CD4-positive, alpha-beta T cell treated with Interleukin-6 at 100 ng/mL for 8 hours (primary cell): Measurements from ENCODE around the gene FAM168B.

Source experiments
- DNase-seq: peaks from one replicate; pipeline ENCODE4 v3.0.0-alpha.2; 2020; ENCODE audit warnings: mixed read lengths, low spot score

Gene FAM168B

DNA sequence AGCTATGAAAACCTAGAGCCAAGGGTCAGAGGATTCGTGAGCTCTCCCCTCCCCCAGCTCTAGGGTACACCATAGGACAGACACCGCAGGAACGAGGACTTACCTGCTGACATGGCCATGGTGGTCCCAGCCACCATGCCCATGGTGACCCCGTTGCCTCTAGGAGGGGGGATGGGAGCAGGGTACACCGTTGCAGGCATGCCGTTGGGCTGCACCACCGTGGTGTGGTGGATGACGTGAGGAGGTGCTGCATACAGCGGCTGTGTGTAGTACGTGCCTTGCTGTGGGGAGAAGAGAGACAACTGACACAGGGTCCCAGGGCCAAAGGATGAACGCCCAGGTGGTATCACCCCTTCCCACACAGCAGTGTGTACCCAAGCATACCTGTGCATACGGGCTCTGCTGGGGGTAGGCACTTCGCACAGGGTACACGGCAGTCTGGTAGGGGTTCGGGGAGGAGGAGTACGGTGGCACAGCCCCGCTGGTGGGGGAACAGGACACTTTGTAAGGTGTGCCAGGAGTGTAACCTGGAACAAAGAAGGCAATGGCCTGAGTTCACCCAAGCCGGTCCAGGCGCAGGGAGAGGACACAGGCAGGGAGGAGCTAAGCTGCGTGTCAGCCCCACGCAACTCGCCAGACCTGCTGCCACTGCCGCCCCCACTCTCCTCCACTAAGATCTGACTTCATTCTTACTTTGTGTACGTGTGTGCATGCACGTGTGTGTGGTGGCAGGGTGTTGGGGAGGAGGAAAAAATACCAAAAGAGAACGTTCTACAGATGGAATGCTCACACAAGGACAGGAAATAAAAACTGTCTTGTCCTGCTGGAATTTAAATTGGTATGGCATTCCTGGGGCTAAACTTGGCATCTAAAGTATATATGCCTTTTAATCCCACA lies 37.8 kb downstream of the FAM168B start:
- DNase-seq, result no peak

- no peak for DNase-seq
These were observed 38.8 kb downstream of the FAM168B start for GRCh38 chr2:131054488-131054887.

GRCh38 chr2:131052741-131053263 lies 40.5 kb downstream of the FAM168B start:
- DNase-seq, result no peak

- no peak for DNase-seq
These were observed 42.4 kb downstream of the FAM168B start for GRCh38 chr2:131050896-131051295.

DNA sequence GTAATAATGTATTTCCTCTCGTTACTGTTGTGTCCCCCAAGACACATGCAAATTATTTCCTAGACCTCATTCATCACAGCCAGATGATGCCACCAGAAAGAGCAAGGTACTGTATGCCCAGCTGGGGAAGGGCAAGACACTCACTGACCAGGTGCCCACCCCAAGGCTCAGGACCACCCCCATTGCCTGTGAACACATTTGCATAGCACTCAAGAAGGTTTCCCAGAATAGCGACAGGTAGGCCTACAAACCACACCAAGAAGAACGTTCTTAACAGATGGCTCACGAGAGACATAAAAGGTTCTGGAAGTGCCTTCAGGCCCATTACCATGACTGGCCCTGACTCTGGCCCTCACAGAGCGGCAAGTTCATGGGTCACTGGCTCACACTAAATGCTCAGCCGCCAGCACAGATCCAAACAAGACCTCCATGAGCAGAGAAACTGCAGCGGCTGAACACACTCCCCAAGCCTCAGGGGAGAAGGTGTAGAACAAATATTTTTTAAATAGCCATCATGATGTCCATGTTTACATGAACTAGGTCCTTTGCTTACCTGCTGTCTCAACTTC lies 44.0 kb downstream of the FAM168B start:
- no peak for DNase-seq

GRCh38 chr2:131048641-131049040 lies 44.6 kb downstream of the FAM168B start:
- no peak for DNase-seq

- DNase-seq, result no peak
These were observed 45.2 kb downstream of the FAM168B start for GRCh38 chr2:131047920-131048560.

GRCh38 chr2:131046918-131047652 lies 46.2 kb downstream of the FAM168B start:
- DNase-seq, result no peak

GRCh38 chr2:131046028-131046917 lies 47.0 kb downstream of the FAM168B start:
- no peak for DNase-seq

GRCh38 chr2:131045286-131046027 lies 47.8 kb downstream of the FAM168B start:
- no peak for DNase-seq

GRCh38 chr2:131044757-131045150 lies 48.5 kb downstream of the FAM168B start:
- DNase-seq, result no peak

DNA sequence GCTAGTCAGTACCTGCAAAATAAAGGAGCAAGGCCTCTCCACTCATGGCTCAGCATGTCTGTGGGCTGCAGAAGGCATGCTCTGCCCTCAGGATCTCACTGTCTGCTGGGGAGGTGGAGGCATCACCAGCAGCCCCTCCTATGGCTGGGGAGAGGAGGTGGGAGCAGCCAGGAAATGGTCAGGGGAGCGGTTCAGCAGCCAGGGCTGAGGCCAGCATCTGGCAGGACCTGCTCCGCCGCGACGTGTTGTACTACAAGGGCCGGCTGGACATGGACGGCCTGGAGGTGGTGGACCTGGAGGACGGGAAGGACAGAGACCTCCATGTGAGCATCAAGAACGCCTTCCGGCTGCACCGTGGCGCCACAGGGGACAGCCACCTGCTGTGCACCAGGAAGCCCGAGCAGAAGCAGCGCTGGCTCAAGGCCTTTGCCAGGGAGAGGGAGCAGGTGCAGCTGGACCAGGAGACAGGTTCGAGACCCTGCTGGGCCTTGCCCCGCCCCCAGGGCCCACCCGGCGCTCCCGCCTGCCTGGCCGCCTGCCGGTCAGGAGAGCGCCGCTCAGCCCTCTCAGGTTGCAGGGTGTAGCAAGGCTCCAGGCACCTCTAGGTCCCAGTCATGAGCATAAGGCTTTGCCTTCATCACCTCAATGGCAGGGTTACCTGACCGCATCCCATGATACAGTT lies 49.0 kb downstream of the FAM168B start:
- no peak for DNase-seq

- no peak for DNase-seq
These were observed 49.8 kb downstream of the FAM168B start for GRCh38 chr2:131043199-131044074.

DNA sequence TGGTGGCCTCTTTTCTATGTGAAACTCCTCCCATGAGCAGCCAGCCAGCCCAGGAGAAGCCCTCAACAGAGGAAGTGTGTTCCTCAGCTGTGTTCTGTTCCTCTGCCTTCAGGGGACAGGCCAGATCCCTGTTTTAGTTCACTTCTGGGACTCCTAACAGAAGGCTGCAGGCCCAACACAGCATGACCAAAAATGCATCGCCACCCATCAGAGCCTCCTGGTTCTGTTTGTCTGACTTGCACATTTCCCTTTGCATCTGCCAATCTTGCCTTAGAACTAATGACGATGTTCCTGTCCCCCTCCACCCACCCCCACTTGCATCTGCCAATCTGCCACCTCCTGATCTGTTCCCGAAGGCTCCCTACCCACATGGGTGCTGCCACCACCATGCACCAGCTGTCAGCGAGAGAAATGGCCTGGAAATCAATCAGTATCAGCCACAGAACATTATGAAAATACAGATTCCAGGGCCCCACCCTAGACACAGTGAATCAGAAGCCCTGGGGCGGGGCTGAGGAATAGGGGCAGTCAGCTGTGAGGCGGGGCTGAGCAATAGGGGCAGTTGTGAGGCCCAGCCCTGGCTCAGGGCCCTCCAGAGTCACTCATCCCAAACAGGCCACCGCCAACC lies 51.0 kb downstream of the FAM168B start:
- DNase-seq, result no peak

DNA sequence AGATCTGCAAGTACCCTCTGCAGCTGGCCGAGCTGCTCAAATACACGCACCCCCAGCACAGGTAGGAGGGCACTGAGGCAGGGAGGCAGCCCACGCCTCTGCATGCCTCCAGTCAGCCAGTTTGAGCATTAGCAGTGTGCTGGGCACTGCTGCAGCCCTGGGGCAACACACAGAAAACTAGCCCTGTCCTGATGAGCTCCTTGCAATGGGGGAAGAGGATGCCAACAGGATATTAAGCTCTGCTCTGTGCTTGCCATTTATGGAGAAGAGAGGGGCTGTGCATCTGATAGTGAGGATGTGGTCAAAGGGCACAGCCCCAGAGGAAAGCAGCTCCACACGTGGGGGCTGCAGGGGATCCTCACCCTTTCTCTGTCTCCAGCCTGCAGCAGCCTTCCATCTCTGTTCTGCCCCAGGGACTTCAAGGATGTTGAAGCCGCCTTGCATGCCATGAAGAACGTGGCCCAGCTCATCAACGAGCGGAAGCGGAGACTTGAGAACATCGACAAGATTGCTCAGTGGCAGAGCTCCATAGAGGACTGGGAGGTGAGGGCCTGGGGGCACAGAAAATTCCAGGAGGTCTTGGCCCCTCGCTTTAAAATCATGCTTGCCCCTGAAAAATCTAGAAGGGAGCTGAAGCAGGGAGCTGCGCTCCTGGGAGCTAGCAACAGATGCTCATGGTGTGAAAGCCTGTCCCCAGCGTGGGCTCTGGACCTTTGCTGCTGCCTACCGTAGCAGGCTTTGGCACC lies 51.7 kb downstream of the FAM168B start:
- DNase-seq, result no peak

GRCh38 chr2:131040661-131041401 lies 52.4 kb downstream of the FAM168B start:
- no peak for DNase-seq
